NT2/D1 (cell line): ENCODE results near the gene PPP4R3B.
"Not testable (repeated sequence)": the region's sequence is repeated elsewhere in the genome, so short reads cannot be mapped to it uniquely, and the experiment has no call there.

ENCODE experiments used
- DNase-seq: peaks from one replicate; pipeline ENCODE4 v3.0.0-alpha.2; 2011; ENCODE audit warnings: low read depth, low spot score
- H3K27me3 ChIP-seq: 2 replicates; pipeline ENCODE4 v1.6.0; 2011; ENCODE audit warnings: mild to moderate bottlenecking; ENCODE audit not compliant: insufficient read length, insufficient read depth
- H3K36me3 ChIP-seq: 2 replicates; pipeline ENCODE4 v1.6.1; 2011; ENCODE audit warnings: mild to moderate bottlenecking, low read length, mixed read lengths; ENCODE audit not compliant: insufficient read depth, insufficient read length
- H3K4me1 ChIP-seq: 2 replicates; pipeline ENCODE4 v1.5.1; 2011; ENCODE audit not compliant: insufficient read depth, insufficient read length
- H3K4me3 ChIP-seq: 2 replicates; pipeline ENCODE4 v1.5.1; 2011; ENCODE audit warnings: low read depth; ENCODE audit not compliant: insufficient read length
- H3K9ac ChIP-seq: 2 replicates; pipeline ENCODE4 v1.6.0; 2011; ENCODE audit warnings: low read depth; ENCODE audit not compliant: insufficient read length
- H3K9me3 ChIP-seq: 2 replicates; pipeline ENCODE4 v1.5.1; 2011; ENCODE audit warnings: mild to moderate bottlenecking, low read length; ENCODE audit not compliant: insufficient read depth
- SUZ12 ChIP-seq: IDR thresholded peaks from 2 replicates; pipeline ENCODE4 v1.6.1; 2011; ENCODE audit not compliant: insufficient read length, insufficient read depth; ENCODE audit errors: extremely low read depth
- YY1 ChIP-seq: IDR thresholded peaks from 2 replicates; pipeline ENCODE4 v1.6.1; 2011; ENCODE audit not compliant: insufficient read length, insufficient read depth
- ZNF274 ChIP-seq: IDR thresholded peaks from 2 replicates; pipeline ENCODE4 v1.6.1; 2011; ENCODE audit warnings: mild to moderate bottlenecking, low read depth, low read length

PPP4R3B gene

GRCh38 chr2:55565613-55566012 lies 51.8 kb downstream of the PPP4R3B start:
- DNase-seq, result no peak
- Histone ChIP-seq H3K4me3 (no peak overlapping the region), H3K27me3 (no peaks in the 10 kb centered on the region), H3K36me3 (peaks cover 57% of the 10 kb centered on the region), H3K9ac (no peak overlapping the region), H3K9me3 (peaks cover 25% of the 10 kb centered on the region; the same call in 1 of the 2 replicates), H3K4me1 (no peaks in the 10 kb centered on the region)
- TF ChIP-seq YY1 (no peak), SUZ12 (no peak), ZNF274 (no peak)

- TF ChIP-seq ZNF274, result no peak
- TF ChIP-seq YY1, result no peak
- no peak for TF ChIP-seq SUZ12
- Histone ChIP-seq H3K9ac (no peak overlapping the region), H3K4me1 (no peaks in the 10 kb centered on the region), H3K4me3 (no peak overlapping the region), H3K36me3 (peaks cover 62% of the 10 kb centered on the region), H3K9me3 (peaks cover 25% of the 10 kb centered on the region; the same call in 1 of the 2 replicates), H3K27me3 (no peaks in the 10 kb centered on the region)
- no peak for DNase-seq
Observed at GRCh38 chr2:55560855-55561254, 56.6 kb downstream of the PPP4R3B start.

GRCh38 chr2:55556809-55557208 lies 60.6 kb downstream of the PPP4R3B start:
- no peak for DNase-seq
- no peaks in the 10 kb centered on the region for H3K4me1 ChIP-seq
- no peaks in the 10 kb centered on the region for H3K27me3 ChIP-seq
- peaks cover 11% of the 10 kb centered on the region; the same call in 1 of the 2 replicates for H3K9me3 ChIP-seq
- no peak for TF ChIP-seq ZNF274
- TF ChIP-seq SUZ12, result no peak
- TF ChIP-seq YY1, result no peak
- no peak overlapping the region for H3K9ac ChIP-seq
- no peak overlapping the region for H3K4me3 ChIP-seq
- peaks cover 46% of the 10 kb centered on the region for H3K36me3 ChIP-seq

GRCh38 chr2:55555977-55556376 lies 61.4 kb downstream of the PPP4R3B start:
- no peaks in the 10 kb centered on the region for H3K4me1 ChIP-seq
- H3K36me3 ChIP-seq, result peaks cover 38% of the 10 kb centered on the region
- peaks cover 3% of the 10 kb centered on the region; the same call in 1 of the 2 replicates for H3K9me3 ChIP-seq
- DNase-seq, result no peak
- TF ChIP-seq SUZ12 (no peak), YY1 (no peak), ZNF274 (no peak)
- no peak overlapping the region for H3K9ac ChIP-seq
- no peaks in the 10 kb centered on the region for H3K27me3 ChIP-seq
- H3K4me3 ChIP-seq, result no peak overlapping the region

GRCh38 chr2:55553321-55553720 lies 64.1 kb downstream of the PPP4R3B start:
- no peak overlapping the region for H3K9ac ChIP-seq
- no peaks in the 10 kb centered on the region for H3K27me3 ChIP-seq
- no peak overlapping the region for H3K4me3 ChIP-seq
- DNase-seq, result no peak
- H3K4me1 ChIP-seq, result no peaks in the 10 kb centered on the region
- peaks cover 26% of the 10 kb centered on the region for H3K36me3 ChIP-seq
- no peaks in the 10 kb centered on the region for H3K9me3 ChIP-seq
- TF ChIP-seq YY1 (no peak), SUZ12 (no peak), ZNF274 (no peak)

GRCh38 chr2:55550368-55551102 lies 66.9 kb downstream of the PPP4R3B start:
- Histone ChIP-seq H3K9me3 (no peaks in the 10 kb centered on the region), H3K4me1 (no peaks in the 10 kb centered on the region), H3K9ac (no peak overlapping the region), H3K36me3 (peaks cover 17% of the 10 kb centered on the region), H3K27me3 (no peaks in the 10 kb centered on the region), H3K4me3 (no peak overlapping the region)
- TF ChIP-seq ZNF274 (no peak), SUZ12 (no peak), YY1 (no peak)
- DNase-seq, result no peak

GRCh38 chr2:55547679-55548078 lies 69.7 kb downstream of the PPP4R3B start:
- DNase-seq, H3K9me3 ChIP-seq: not testable (repeated sequence)
- peaks cover 12% of the 10 kb centered on the region for H3K36me3 ChIP-seq

More at GRCh38 chr2:55547679-55548078, 69.7 kb downstream of the PPP4R3B start:
- H3K9ac ChIP-seq, H3K27me3 ChIP-seq, H3K4me3 ChIP-seq, H3K4me1 ChIP-seq: not testable (repeated sequence)
